H1 (cell line): ENCODE measurements around the gene DIABLO.

Experiments
- CTCF ChIP-seq, 3 experiments: IDR thresholded peaks; 1 replicate in 2 of 3; 2 replicates in 1 of 3; pipeline versions ENCODE4 v1.5.1 to v1.6.1; 2011; ENCODE audit warnings: low read length in 3 of 3, mild to moderate bottlenecking in 3 of 3, inconsistent platforms in 2 of 3, low read depth in 1 of 3, moderate library complexity in 1 of 3; ENCODE audit not compliant: insufficient read depth in 1 of 3; ENCODE audit errors: control extremely low read depth in 1 of 3
- NANOG ChIP-seq: IDR thresholded peaks from 2 replicates; pipeline ENCODE4 v1.6.1; 2011; ENCODE audit warnings: low read length, low read depth, mild to moderate bottlenecking, inconsistent platforms; ENCODE audit not compliant: insufficient read depth, poor library complexity, severe bottlenecking
- TAF1 ChIP-seq: IDR thresholded peaks from 2 replicates; pipeline ENCODE4 v1.6.1; 2011; ENCODE audit warnings: mild to moderate bottlenecking, low read depth, low read length

GRCh38 chr12:122228092-122228491 lies 2.2 kb upstream of the DIABLO start:
- TF ChIP-seq TAF1, result no peak
- no peak for TF ChIP-seq CTCF (IDR thresholded peaks at IDR 0.05; ENCODE audit: control extremely low read depth in 1 of 3, insufficient read depth in 1 of 3, low read depth in 1 of 3, low read length in 3 of 3)
- TF ChIP-seq NANOG, result no peak
